HepG2 (cell line): Measurements from ENCODE around the gene MB. TPM values are rescaled to one million over a fixed set of nuclear protein-coding genes. Genes with fewer than 3 reads are reported as not detected.

Experiments
- AGO2 ChIP-seq: fragments of 200-400 bp; formaldehyde crosslinking; optimal IDR thresholded peaks from 2 replicates; pipeline ENCODE3; 2017; ENCODE audit warnings: mild to moderate bottlenecking, low read depth, low read length, moderate library complexity
- CBX5 ChIP-seq: sonication (generic); formaldehyde crosslinking; IDR thresholded peaks from 2 replicates; pipeline ENCODE4 v1.4.0; 2020; ENCODE audit warnings: missing genetic modification reagents, borderline replicate concordance
- CENPT ChIP-seq: sonication (generic); formaldehyde crosslinking; IDR thresholded peaks from 2 replicates; pipeline ENCODE4 v1.8.0; 2022; ENCODE audit warnings: low read depth, mild to moderate bottlenecking, moderate library complexity, missing genetic modification reagents
- FOXA3 ChIP-seq: IDR thresholded peaks from 2 replicates; pipeline ENCODE4 v1.6.1; 2016; ENCODE audit warnings: missing genetic modification reagents, missing compliant biosample characterization
- MBD4 ChIP-seq: IDR thresholded peaks from 2 replicates; pipeline ENCODE4 v1.6.1; 2012; ENCODE audit warnings: low read length, inconsistent platforms, borderline replicate concordance
- REPIN1 ChIP-seq: sonication (generic); formaldehyde crosslinking; IDR thresholded peaks from 2 replicates; pipeline ENCODE4 v1.8.0; 2022; ENCODE audit warnings: missing genetic modification reagents, low read depth, mild to moderate bottlenecking, borderline replicate concordance
- TBP ChIP-seq: sonication (generic); formaldehyde crosslinking; IDR thresholded peaks from 2 replicates; pipeline ENCODE4 v1.5.0; 2020; ENCODE audit warnings: missing genetic modification reagents
- TOPORS ChIP-seq: sonication (generic); formaldehyde crosslinking; IDR thresholded peaks from 2 replicates; pipeline ENCODE4 v1.8.0; 2023; ENCODE audit warnings: mild to moderate bottlenecking, missing genetic modification reagents
- TSC22D2 ChIP-seq: sonication (generic); formaldehyde crosslinking; IDR thresholded peaks from 2 replicates; pipeline ENCODE4 v1.5.1; 2020; ENCODE audit warnings: missing genetic modification reagents, mild to moderate bottlenecking, borderline replicate concordance
- ZFP1 ChIP-seq: IDR thresholded peaks from 2 replicates; pipeline ENCODE4 v1.6.1; 2016
- ZNF33B ChIP-seq: sonication (generic); formaldehyde crosslinking; IDR thresholded peaks from 2 replicates; pipeline ENCODE4 v1.5.1; 2020; ENCODE audit warnings: mild to moderate bottlenecking, missing genetic modification reagents
- ZNF619 ChIP-seq: sonication (generic); formaldehyde crosslinking; IDR thresholded peaks from 2 replicates; pipeline ENCODE4 v1.4.0; 2020; ENCODE audit warnings: mild to moderate bottlenecking, missing genetic modification reagents
- polyA plus RNA-seq, 8 experiments: library from polyadenylated mRNA; depleted of rRNA in 3 of 8; stranded (reverse) in 7 of 8; unstranded in 1 of 8; fragments of >200 nt; fragmentation: Illumina TruSeq in 4 of 8; extraction: Trizol in 4 of 8; gene quantifications; 2 replicates each; pipeline versions ENCODE4 v1.2.1 to v1.2.3, GENCODE V29; 2011 to 2016; ENCODE audit warnings: low read depth in 4 of 8, missing spikeins in 1 of 8, mixed read lengths in 1 of 8; ENCODE audit not compliant: insufficient read depth in 1 of 8
- total RNA-seq, 5 experiments: library from RNA; depleted of rRNA; stranded (reverse); fragments of >200 nt; fragmentation: Illumina TruSeq; extraction: Trizol; gene quantifications; 2 replicates each; pipeline ENCODE4 v1.2.3, GENCODE V29; 2016; ENCODE audit warnings: low read depth in 1 of 5
- TF ChIP-seq, protein P1 (sequence below): sonication (generic); formaldehyde crosslinking; IDR thresholded peaks from 2 replicates; pipeline ENCODE4 v1.4.0; 2020; ENCODE audit warnings: mild to moderate bottlenecking, missing genetic modification reagents
- TF ChIP-seq, protein P2 (sequence below): sonication (generic); formaldehyde crosslinking; IDR thresholded peaks from 2 replicates; pipeline ENCODE4 v1.4.0; 2020; ENCODE audit warnings: missing genetic modification reagents
- TF ChIP-seq, protein P3 (sequence below): sonication (generic); formaldehyde crosslinking; IDR thresholded peaks from 2 replicates; pipeline ENCODE4 v1.4.0; 2020; ENCODE audit warnings: missing genetic modification reagents
- TF ChIP-seq, protein P4 (sequence below): sonication (generic); formaldehyde crosslinking; IDR thresholded peaks from 2 replicates; pipeline ENCODE4 v1.5.1; 2020; ENCODE audit warnings: missing genetic modification reagents, mild to moderate bottlenecking, borderline replicate concordance

Gene MB
- total and polyA plus RNA-seq, 2 of the 13 experiments (the other 11 are each of a cell fraction or from before 2014, with no cell fraction given): 0.07 TPM; not detected in 1

DNA sequence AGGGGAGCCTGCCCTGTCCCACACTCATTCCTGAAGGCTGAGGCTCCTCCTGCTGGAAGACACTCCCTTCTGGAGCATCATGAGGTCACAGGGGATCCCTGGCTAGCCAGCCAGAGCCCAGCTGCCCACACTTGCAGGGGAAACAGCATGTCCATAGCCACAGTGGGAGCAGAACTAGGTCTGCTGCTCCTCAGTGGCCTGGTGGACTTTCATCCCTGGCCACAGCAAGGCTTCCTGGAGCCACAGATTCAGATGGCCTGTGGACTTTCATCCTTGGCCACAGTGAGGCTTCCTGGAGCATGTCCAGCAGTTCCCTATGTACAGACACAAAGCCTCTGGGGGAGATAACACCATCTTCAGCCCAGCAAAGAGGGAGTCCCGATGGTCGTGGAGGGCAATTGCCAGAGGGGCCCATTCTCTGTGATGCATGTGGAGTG lies 25.2 kb upstream of the MB start (continued):
- TF ChIP-seq ZNF33B (no peak), CBX5 (CRISPR knock-in tag) (peak; percentile 27; the same call in 1 of the 2 replicates), TSC22D2 (CRISPR knock-in tag) (no peak), FOXA3 (CRISPR knock-in tag) (peak; percentile 60), ZNF619 (no peak), TBP (CRISPR knock-in tag) (no peak), ZFP1 (no peak), AGO2 (no peak), MBD4 (no peak), CENPT (CRISPR knock-in tag) (no peak), REPIN1 (CRISPR knock-in tag) (no peak), TOPORS (CRISPR knock-in tag) (no peak)
- TF ChIP-seq, protein P1, sequence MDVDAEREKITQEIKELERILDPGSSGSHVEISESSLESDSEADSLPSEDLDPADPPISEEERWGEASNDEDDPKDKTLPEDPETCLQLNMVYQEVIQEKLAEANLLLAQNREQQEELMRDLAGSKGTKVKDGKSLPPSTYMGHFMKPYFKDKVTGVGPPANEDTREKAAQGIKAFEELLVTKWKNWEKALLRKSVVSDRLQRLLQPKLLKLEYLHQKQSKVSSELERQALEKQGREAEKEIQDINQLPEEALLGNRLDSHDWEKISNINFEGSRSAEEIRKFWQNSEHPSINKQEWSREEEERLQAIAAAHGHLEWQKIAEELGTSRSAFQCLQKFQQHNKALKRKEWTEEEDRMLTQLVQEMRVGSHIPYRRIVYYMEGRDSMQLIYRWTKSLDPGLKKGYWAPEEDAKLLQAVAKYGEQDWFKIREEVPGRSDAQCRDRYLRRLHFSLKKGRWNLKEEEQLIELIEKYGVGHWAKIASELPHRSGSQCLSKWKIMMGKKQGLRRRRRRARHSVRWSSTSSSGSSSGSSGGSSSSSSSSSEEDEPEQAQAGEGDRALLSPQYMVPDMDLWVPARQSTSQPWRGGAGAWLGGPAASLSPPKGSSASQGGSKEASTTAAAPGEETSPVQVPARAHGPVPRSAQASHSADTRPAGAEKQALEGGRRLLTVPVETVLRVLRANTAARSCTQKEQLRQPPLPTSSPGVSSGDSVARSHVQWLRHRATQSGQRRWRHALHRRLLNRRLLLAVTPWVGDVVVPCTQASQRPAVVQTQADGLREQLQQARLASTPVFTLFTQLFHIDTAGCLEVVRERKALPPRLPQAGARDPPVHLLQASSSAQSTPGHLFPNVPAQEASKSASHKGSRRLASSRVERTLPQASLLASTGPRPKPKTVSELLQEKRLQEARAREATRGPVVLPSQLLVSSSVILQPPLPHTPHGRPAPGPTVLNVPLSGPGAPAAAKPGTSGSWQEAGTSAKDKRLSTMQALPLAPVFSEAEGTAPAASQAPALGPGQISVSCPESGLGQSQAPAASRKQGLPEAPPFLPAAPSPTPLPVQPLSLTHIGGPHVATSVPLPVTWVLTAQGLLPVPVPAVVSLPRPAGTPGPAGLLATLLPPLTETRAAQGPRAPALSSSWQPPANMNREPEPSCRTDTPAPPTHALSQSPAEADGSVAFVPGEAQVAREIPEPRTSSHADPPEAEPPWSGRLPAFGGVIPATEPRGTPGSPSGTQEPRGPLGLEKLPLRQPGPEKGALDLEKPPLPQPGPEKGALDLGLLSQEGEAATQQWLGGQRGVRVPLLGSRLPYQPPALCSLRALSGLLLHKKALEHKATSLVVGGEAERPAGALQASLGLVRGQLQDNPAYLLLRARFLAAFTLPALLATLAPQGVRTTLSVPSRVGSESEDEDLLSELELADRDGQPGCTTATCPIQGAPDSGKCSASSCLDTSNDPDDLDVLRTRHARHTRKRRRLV: no peak
- TF ChIP-seq, protein P2, sequence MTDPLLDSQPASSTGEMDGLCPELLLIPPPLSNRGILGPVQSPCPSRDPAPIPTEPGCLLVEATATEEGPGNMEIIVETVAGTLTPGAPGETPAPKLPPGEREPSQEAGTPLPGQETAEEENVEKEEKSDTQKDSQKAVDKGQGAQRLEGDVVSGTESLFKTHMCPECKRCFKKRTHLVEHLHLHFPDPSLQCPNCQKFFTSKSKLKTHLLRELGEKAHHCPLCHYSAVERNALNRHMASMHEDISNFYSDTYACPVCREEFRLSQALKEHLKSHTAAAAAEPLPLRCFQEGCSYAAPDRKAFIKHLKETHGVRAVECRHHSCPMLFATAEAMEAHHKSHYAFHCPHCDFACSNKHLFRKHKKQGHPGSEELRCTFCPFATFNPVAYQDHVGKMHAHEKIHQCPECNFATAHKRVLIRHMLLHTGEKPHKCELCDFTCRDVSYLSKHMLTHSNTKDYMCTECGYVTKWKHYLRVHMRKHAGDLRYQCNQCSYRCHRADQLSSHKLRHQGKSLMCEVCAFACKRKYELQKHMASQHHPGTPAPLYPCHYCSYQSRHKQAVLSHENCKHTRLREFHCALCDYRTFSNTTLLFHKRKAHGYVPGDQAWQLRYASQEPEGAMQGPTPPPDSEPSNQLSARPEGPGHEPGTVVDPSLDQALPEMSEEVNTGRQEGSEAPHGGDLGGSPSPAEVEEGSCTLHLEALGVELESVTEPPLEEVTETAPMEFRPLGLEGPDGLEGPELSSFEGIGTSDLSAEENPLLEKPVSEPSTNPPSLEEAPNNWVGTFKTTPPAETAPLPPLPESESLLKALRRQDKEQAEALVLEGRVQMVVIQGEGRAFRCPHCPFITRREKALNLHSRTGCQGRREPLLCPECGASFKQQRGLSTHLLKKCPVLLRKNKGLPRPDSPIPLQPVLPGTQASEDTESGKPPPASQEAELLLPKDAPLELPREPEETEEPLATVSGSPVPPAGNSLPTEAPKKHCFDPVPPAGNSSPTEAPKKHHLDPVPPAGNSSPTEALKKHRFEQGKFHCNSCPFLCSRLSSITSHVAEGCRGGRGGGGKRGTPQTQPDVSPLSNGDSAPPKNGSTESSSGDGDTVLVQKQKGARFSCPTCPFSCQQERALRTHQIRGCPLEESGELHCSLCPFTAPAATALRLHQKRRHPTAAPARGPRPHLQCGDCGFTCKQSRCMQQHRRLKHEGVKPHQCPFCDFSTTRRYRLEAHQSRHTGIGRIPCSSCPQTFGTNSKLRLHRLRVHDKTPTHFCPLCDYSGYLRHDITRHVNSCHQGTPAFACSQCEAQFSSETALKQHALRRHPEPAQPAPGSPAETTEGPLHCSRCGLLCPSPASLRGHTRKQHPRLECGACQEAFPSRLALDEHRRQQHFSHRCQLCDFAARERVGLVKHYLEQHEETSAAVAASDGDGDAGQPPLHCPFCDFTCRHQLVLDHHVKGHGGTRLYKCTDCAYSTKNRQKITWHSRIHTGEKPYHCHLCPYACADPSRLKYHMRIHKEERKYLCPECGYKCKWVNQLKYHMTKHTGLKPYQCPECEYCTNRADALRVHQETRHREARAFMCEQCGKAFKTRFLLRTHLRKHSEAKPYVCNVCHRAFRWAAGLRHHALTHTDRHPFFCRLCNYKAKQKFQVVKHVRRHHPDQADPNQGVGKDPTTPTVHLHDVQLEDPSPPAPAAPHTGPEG (CRISPR knock-in tag): no peak
- TF ChIP-seq, protein P3, sequence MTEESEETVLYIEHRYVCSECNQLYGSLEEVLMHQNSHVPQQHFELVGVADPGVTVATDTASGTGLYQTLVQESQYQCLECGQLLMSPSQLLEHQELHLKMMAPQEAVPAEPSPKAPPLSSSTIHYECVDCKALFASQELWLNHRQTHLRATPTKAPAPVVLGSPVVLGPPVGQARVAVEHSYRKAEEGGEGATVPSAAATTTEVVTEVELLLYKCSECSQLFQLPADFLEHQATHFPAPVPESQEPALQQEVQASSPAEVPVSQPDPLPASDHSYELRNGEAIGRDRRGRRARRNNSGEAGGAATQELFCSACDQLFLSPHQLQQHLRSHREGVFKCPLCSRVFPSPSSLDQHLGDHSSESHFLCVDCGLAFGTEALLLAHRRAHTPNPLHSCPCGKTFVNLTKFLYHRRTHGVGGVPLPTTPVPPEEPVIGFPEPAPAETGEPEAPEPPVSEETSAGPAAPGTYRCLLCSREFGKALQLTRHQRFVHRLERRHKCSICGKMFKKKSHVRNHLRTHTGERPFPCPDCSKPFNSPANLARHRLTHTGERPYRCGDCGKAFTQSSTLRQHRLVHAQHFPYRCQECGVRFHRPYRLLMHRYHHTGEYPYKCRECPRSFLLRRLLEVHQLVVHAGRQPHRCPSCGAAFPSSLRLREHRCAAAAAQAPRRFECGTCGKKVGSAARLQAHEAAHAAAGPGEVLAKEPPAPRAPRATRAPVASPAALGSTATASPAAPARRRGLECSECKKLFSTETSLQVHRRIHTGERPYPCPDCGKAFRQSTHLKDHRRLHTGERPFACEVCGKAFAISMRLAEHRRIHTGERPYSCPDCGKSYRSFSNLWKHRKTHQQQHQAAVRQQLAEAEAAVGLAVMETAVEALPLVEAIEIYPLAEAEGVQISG (CRISPR knock-in tag): peak; percentile 47
- TF ChIP-seq, protein P4, sequence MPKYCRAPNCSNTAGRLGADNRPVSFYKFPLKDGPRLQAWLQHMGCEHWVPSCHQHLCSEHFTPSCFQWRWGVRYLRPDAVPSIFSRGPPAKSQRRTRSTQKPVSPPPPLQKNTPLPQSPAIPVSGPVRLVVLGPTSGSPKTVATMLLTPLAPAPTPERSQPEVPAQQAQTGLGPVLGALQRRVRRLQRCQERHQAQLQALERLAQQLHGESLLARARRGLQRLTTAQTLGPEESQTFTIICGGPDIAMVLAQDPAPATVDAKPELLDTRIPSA (CRISPR knock-in tag): no peak
